HCT116 (cell line): ENCODE results near the gene TM9SF4. TPM values are rescaled to one million over a fixed set of nuclear protein-coding genes. Genes with fewer than 3 reads are reported as not detected.

ENCODE experiments used
- ATAC-seq: fragments of 200-7000 bp; cut with Tn5 transposase; 2 replicates; pipeline ENCODE4 v1.9.1; 2020; ENCODE audit warnings: mild to moderate bottlenecking, moderate library complexity
- BruUV-seq: library from RNA; stranded (reverse); fragments of 400-500 nt; replicated peaks from 2 replicates; lab custom pipeline; 2021; lab: Mats Ljungman, UMichigan
- CTCF ChIA-PET: fragments of 300-600 bp; sonication (Branson Sonifier 250); formaldehyde crosslinking; loops from one replicate; lab custom pipeline; 2021; ENCODE audit warnings: antibody characterized with exemption; lab: Charles Lee
- POLR2A ChIA-PET: fragments of 300-600, 350-600 bp; sonication (Branson Sonifier 250); formaldehyde crosslinking; loops from one replicate; lab custom pipeline; 2021; ENCODE audit warnings: antibody characterized with exemption; lab: Charles Lee
- RAD21 ChIA-PET, 2 experiments: fragments of 300-600 bp; sonication (Branson Sonifier 250); formaldehyde crosslinking; loops; one replicate each; lab custom pipeline; 2023; ENCODE audit warnings: low total read pairs in 2 of 2; ENCODE audit not compliant: uncharacterized antibody in 2 of 2, unreplicated experiment in 2 of 2, low non-redundant PET in 1 of 2; lab: Charles Lee
- DNase-seq: peaks from one replicate; pipeline ENCODE4 v3.0.0-alpha.2; 2010; ENCODE audit warnings: low read depth, low spot score
- H2AFZ ChIP-seq: fragments of 200-600 bp; shearing (Covaris generic), sonication (generic); 2 replicates; pipeline ENCODE4 v1.6.1; 2017; ENCODE audit warnings: low read depth, mixed run types, mixed read lengths, antibody characterized with exemption, low read length; ENCODE audit not compliant: poor library complexity, severe bottlenecking
- H3K27ac ChIP-seq: 2 replicates; pipeline ENCODE4 v1.5.1; 2012; ENCODE audit warnings: low read depth, low read length
- H3K27me3 ChIP-seq: fragments of 200-600 bp; sonication (generic); 2 replicates; pipeline ENCODE4 v1.6.1; 2016; ENCODE audit warnings: mixed run types, low read length, mixed read lengths; ENCODE audit not compliant: insufficient read depth
- H3K36me3 ChIP-seq, 2 experiments: fragments of 200-500 bp in 1 of 2; fragments of 200-600 bp in 1 of 2; sonication (Bioruptor generic) in 1 of 2; sonication (generic) in 1 of 2; 2 replicates each; pipeline versions ENCODE4 v1.5.1 to v1.6.1; 2014 to 2016; ENCODE audit warnings: low read length in 2 of 2, inconsistent platforms in 1 of 2, mixed read lengths in 1 of 2, mixed run types in 1 of 2; ENCODE audit not compliant: insufficient read depth in 2 of 2, control insufficient read depth in 1 of 2
- H3K4me1 ChIP-seq, 2 experiments: fragments of 200-600 bp in 1 of 2; sonication (generic) in 1 of 2; 2 replicates each; pipeline versions ENCODE4 v1.5.1 to v1.6.1; 2012 to 2017; ENCODE audit warnings: low read length in 2 of 2, inconsistent platforms in 1 of 2, mild to moderate bottlenecking in 1 of 2, mixed read lengths in 1 of 2, mixed run types in 1 of 2, moderate library complexity in 1 of 2; ENCODE audit not compliant: insufficient read depth in 2 of 2, control insufficient read depth in 1 of 2
- H3K4me2 ChIP-seq: fragments of 200-600 bp; sonication (generic); 2 replicates; pipeline ENCODE4 v1.6.1; 2017; ENCODE audit warnings: mixed run types, low read length, mixed read lengths
- H3K4me3 ChIP-seq, 2 experiments: fragments of 200-600 bp in 1 of 2; sonication (generic) in 1 of 2; replicated peaks in 1 of 2; 2 replicates each; pipeline ENCODE4 v1.5.1; 2011 to 2016; ENCODE audit warnings: low read length in 2 of 2, control low read depth in 1 of 2, low read depth in 1 of 2, mild to moderate bottlenecking in 1 of 2, mixed read lengths in 1 of 2, mixed run types in 1 of 2
- H3K79me2 ChIP-seq: fragments of 200-600 bp; sonication (generic); 2 replicates; pipeline ENCODE4 v1.6.1; 2017; ENCODE audit warnings: mild to moderate bottlenecking, mixed run types, low read length, moderate library complexity, mixed read lengths; ENCODE audit not compliant: insufficient read depth
- H3K9ac ChIP-seq: fragments of 200-600 bp; sonication (generic); 2 replicates; pipeline ENCODE4 v1.6.1; 2016; ENCODE audit warnings: low read length, mixed read lengths
- H3K9me2 ChIP-seq: fragments of 200-600 bp; sonication (generic), shearing (Covaris generic); 2 replicates; pipeline ENCODE4 v1.6.1; 2017; ENCODE audit warnings: mixed run types, mild to moderate bottlenecking, moderate library complexity; ENCODE audit not compliant: insufficient read depth
- H3K9me3 ChIP-seq, 2 experiments: fragments of 200-500 bp in 1 of 2; fragments of 200-600 bp in 1 of 2; sonication (Bioruptor generic) in 1 of 2; sonication (generic) in 1 of 2; 2 replicates each; pipeline ENCODE4 v1.6.1; 2014 to 2017; ENCODE audit warnings: low read length in 2 of 2, mixed read lengths in 2 of 2, inconsistent platforms in 1 of 2, low read depth in 1 of 2, mild to moderate bottlenecking in 1 of 2, mixed run types in 1 of 2, moderate library complexity in 1 of 2; ENCODE audit not compliant: control insufficient read depth in 1 of 2, insufficient read depth in 1 of 2
- H4K20me1 ChIP-seq: fragments of 200-600 bp; sonication (generic), shearing (Covaris generic); 2 replicates; pipeline ENCODE4 v1.6.1; 2017; ENCODE audit warnings: mixed run types, mild to moderate bottlenecking, moderate library complexity; ENCODE audit not compliant: insufficient read depth
- FOSL1 ChIP-seq: IDR thresholded peaks from 2 replicates; pipeline ENCODE4 v1.6.1; 2012; ENCODE audit warnings: low read depth
- POLR2A ChIP-seq: IDR thresholded peaks from 2 replicates; pipeline ENCODE4 v1.7.0; 2011; ENCODE audit warnings: borderline replicate concordance; ENCODE audit not compliant: insufficient read depth, insufficient read length; ENCODE audit errors: extremely low read depth
- POLR2AphosphoS5 ChIP-seq: IDR thresholded peaks from 2 replicates; pipeline ENCODE4 v1.6.1; 2011; ENCODE audit warnings: mild to moderate bottlenecking, low read depth, low read length, moderate library complexity
- SIN3A ChIP-seq: IDR thresholded peaks from 2 replicates; pipeline ENCODE4 v1.6.1; 2012; ENCODE audit warnings: low read depth
- YY1 ChIP-seq: IDR thresholded peaks from 2 replicates; pipeline ENCODE4 v1.6.1; 2011; ENCODE audit warnings: low read length, low read depth, moderate library complexity, mild to moderate bottlenecking; ENCODE audit not compliant: insufficient replicate concordance; ENCODE audit errors: extremely low read depth
- intact Hi-C: fragments of 100-400 bp; cut with micrococcal nuclease; formaldehyde crosslinking; loops from 2 replicates; pipeline ENCODE4 v1.10.0; 2022
- total RNA-seq: library from RNA; stranded (reverse); gene quantifications from one replicate; pipeline ENCODE4 v1.2.1, GENCODE V29; 2021; ENCODE audit not compliant: unreplicated experiment
- TF ChIP-seq, protein P1 (sequence below): IDR thresholded peaks from 2 replicates; pipeline ENCODE4 v1.6.1; 2012
- TF ChIP-seq, protein P2 (sequence below): IDR thresholded peaks from 2 replicates; pipeline ENCODE4 v1.6.1; 2012
- TF ChIP-seq, protein P3 (sequence below): IDR thresholded peaks from 2 replicates; pipeline ENCODE4 v1.6.1; 2012; ENCODE audit warnings: low read depth

Gene TM9SF4
- total RNA-seq, 1 experiment from 2014 or later = 51.2 TPM

DNA sequence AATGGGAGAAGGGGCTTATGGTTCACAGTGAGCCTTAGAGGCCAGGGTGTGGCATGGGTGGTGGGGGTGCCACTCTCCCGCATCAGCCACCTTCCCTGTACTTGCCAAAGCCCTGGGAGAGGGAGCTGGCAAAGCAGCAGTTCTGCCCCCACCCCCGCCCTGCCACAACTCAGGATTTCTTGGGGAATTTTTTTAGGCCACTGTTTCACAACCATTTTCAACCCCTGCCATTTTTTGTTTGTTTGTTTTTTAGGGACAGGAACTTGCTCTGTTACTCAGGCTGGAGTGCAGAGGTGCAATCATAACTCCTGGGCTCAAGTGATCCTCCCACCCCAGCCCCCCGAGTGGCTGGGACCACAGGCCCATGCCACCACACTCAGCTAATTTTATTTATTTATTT, 22.4 kb upstream of the TM9SF4 start:
- TF ChIP-seq, protein P1, sequence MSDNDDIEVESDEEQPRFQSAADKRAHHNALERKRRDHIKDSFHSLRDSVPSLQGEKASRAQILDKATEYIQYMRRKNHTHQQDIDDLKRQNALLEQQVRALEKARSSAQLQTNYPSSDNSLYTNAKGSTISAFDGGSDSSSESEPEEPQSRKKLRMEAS = no peak
- TF ChIP-seq, protein P2, sequence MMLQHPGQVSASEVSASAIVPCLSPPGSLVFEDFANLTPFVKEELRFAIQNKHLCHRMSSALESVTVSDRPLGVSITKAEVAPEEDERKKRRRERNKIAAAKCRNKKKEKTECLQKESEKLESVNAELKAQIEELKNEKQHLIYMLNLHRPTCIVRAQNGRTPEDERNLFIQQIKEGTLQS = no peak
- TF ChIP-seq FOSL1 = no peak
- no peak for TF ChIP-seq POLR2A
- TF ChIP-seq SIN3A = no peak
- TF ChIP-seq YY1 = no peak
- TF ChIP-seq POLR2AphosphoS5 = no peak
- TF ChIP-seq, protein P3, sequence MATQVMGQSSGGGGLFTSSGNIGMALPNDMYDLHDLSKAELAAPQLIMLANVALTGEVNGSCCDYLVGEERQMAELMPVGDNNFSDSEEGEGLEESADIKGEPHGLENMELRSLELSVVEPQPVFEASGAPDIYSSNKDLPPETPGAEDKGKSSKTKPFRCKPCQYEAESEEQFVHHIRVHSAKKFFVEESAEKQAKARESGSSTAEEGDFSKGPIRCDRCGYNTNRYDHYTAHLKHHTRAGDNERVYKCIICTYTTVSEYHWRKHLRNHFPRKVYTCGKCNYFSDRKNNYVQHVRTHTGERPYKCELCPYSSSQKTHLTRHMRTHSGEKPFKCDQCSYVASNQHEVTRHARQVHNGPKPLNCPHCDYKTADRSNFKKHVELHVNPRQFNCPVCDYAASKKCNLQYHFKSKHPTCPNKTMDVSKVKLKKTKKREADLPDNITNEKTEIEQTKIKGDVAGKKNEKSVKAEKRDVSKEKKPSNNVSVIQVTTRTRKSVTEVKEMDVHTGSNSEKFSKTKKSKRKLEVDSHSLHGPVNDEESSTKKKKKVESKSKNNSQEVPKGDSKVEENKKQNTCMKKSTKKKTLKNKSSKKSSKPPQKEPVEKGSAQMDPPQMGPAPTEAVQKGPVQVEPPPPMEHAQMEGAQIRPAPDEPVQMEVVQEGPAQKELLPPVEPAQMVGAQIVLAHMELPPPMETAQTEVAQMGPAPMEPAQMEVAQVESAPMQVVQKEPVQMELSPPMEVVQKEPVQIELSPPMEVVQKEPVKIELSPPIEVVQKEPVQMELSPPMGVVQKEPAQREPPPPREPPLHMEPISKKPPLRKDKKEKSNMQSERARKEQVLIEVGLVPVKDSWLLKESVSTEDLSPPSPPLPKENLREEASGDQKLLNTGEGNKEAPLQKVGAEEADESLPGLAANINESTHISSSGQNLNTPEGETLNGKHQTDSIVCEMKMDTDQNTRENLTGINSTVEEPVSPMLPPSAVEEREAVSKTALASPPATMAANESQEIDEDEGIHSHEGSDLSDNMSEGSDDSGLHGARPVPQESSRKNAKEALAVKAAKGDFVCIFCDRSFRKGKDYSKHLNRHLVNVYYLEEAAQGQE = no peak
- ATAC-seq = no peak
- no TSS peak for BruUV-seq
- Histone ChIP-seq H3K79me2 (no peaks in the 10 kb centered on the region), H3K4me1 (no peaks in the 10 kb centered on the region; a peak in 1 of 4 replicates), H4K20me1 (no peaks in the 10 kb centered on the region), H3K27ac (no peak overlapping the region), H3K9me2 (no peaks in the 10 kb centered on the region), H3K9ac (no peak overlapping the region), H3K4me3 (no peak overlapping the region), H3K27me3 (peaks cover 9% of the 10 kb centered on the region; the same call in 1 of the 2 replicates), H3K9me3 (no peaks in the 10 kb centered on the region), H3K36me3 (no peaks in the 10 kb centered on the region), H3K4me2 (no peak overlapping the region), H2AFZ (no peak overlapping the region)
- RAD21 ChIA-PET = no interaction called here
- POLR2A ChIA-PET = no interaction called here
- intact Hi-C loops = no loop called here
- no peak for DNase-seq
- CTCF ChIA-PET = interaction anchor here (1.1 kb wide), 1 partner anchor 57 kb away, joined by 3 read pairs; no protein-coding TSS in a partner anchor
